H9 (cell line): ENCODE measurements around the gene DBNDD1. TPM values are rescaled to one million over a fixed set of nuclear protein-coding genes. Genes with fewer than 3 reads are reported as not detected.

Experiments used
- DNase-seq: peaks from one replicate; pipeline ENCODE4 v3.0.0-alpha.2; 2017
- H2AFZ ChIP-seq: one replicate; pipeline ENCODE4 v1.6.1; 2013; ENCODE audit warnings: mild to moderate bottlenecking, low read length, control low read depth, moderate library complexity
- H2AK5ac ChIP-seq: 2 replicates; pipeline ENCODE4 v1.6.1; 2013; ENCODE audit warnings: low read length, control low read depth, mixed read lengths; ENCODE audit not compliant: insufficient read length
- H2BK120ac ChIP-seq: one replicate; pipeline ENCODE4 v1.6.1; 2013; ENCODE audit warnings: low read depth, mild to moderate bottlenecking, low read length, control low read depth, inconsistent platforms; ENCODE audit not compliant: poor library complexity, severe bottlenecking
- H2BK12ac ChIP-seq: 2 replicates; pipeline ENCODE4 v1.6.1; 2013; ENCODE audit warnings: low read length, control low read depth, mixed read lengths, low read depth; ENCODE audit not compliant: insufficient read length
- H2BK15ac ChIP-seq: 2 replicates; pipeline ENCODE4 v1.6.1; 2013; ENCODE audit warnings: low read depth, low read length, control low read depth
- H2BK20ac ChIP-seq: one replicate; pipeline ENCODE4 v1.6.1; 2013; ENCODE audit warnings: low read depth, mild to moderate bottlenecking, low read length, control low read depth, inconsistent platforms; ENCODE audit not compliant: poor library complexity, severe bottlenecking
- H2BK5ac ChIP-seq: 2 replicates; pipeline ENCODE4 v1.6.1; 2013; ENCODE audit warnings: low read length, control low read depth, mixed read lengths; ENCODE audit not compliant: insufficient read length
- H3K14ac ChIP-seq: 2 replicates; pipeline ENCODE4 v1.6.1; 2013; ENCODE audit warnings: low read length, control low read depth; ENCODE audit not compliant: insufficient read depth
- H3K18ac ChIP-seq: 2 replicates; pipeline ENCODE4 v1.6.1; 2013; ENCODE audit warnings: low read depth, mild to moderate bottlenecking, mixed read lengths, low read length, control low read depth; ENCODE audit not compliant: insufficient read length
- H3K23ac ChIP-seq: 2 replicates; pipeline ENCODE4 v1.6.1; 2013; ENCODE audit warnings: low read length, control low read depth, mixed read lengths, low read depth; ENCODE audit not compliant: insufficient read length
- H3K23me2 ChIP-seq: 2 replicates; pipeline ENCODE4 v1.6.1; 2013; ENCODE audit warnings: low read depth, mild to moderate bottlenecking, mixed read lengths, low read length, control low read depth; ENCODE audit not compliant: insufficient read length, poor library complexity, severe bottlenecking
- H3K27ac ChIP-seq: 2 replicates; pipeline ENCODE4 v1.5.1; 2013; ENCODE audit warnings: low read length, control low read depth, mixed read lengths, low read depth; ENCODE audit not compliant: insufficient read length
- H3K27me3 ChIP-seq: 2 replicates; pipeline ENCODE4 v1.6.1; 2013; ENCODE audit warnings: low read length, control low read depth, inconsistent platforms; ENCODE audit not compliant: insufficient read depth
- H3K4ac ChIP-seq: 2 replicates; pipeline ENCODE4 v1.6.1; 2013; ENCODE audit warnings: low read depth, mild to moderate bottlenecking, control low read depth, inconsistent platforms, low read length, moderate library complexity
- H3K4me1 ChIP-seq: 2 replicates; pipeline ENCODE4 v1.6.1; 2013; ENCODE audit warnings: low read length, control low read depth, inconsistent platforms; ENCODE audit not compliant: insufficient read depth
- H3K4me2 ChIP-seq: 2 replicates; pipeline ENCODE4 v1.6.1; 2013; ENCODE audit warnings: low read length, control low read depth, mixed read lengths; ENCODE audit not compliant: insufficient read length, insufficient read depth
- H3K56ac ChIP-seq: 2 replicates; pipeline ENCODE4 v1.6.1; 2013; ENCODE audit warnings: low read depth, mild to moderate bottlenecking, mixed read lengths, low read length, control low read depth; ENCODE audit not compliant: insufficient read length
- H3K79me1 ChIP-seq: 2 replicates; pipeline ENCODE4 v1.6.1; 2013; ENCODE audit warnings: low read depth, mild to moderate bottlenecking, moderate library complexity, low read length, control low read depth, inconsistent platforms; ENCODE audit not compliant: insufficient read depth, poor library complexity, severe bottlenecking
- H3K79me2 ChIP-seq: 2 replicates; pipeline ENCODE4 v1.6.1; 2013; ENCODE audit warnings: low read length, control low read depth, inconsistent platforms; ENCODE audit not compliant: insufficient read depth
- H3K9ac ChIP-seq: 2 replicates; pipeline ENCODE4 v1.6.1; 2013; ENCODE audit warnings: low read length, control low read depth, mixed read lengths; ENCODE audit not compliant: insufficient read length; ENCODE audit errors: extremely low read depth
- H3K9me3 ChIP-seq: one replicate; pipeline ENCODE4 v1.6.1; 2013; ENCODE audit warnings: low read depth, low read length, inconsistent platforms; ENCODE audit not compliant: control insufficient read depth
- H3T11ph ChIP-seq: one replicate; pipeline ENCODE4 v1.6.1; 2013; ENCODE audit warnings: mild to moderate bottlenecking, low read length, control low read depth, inconsistent platforms
- H4K20me1 ChIP-seq: one replicate; pipeline ENCODE4 v1.6.1; 2013; ENCODE audit not compliant: control insufficient read depth, insufficient read length, insufficient read depth
- H4K5ac ChIP-seq: 2 replicates; pipeline ENCODE4 v1.6.1; 2013; ENCODE audit warnings: low read depth, mild to moderate bottlenecking, mixed read lengths, low read length, control low read depth; ENCODE audit not compliant: insufficient read length
- H4K8ac ChIP-seq: replicated peaks from 2 replicates; pipeline ENCODE4 v1.6.1; 2013; ENCODE audit warnings: low read length, control low read depth, mixed read lengths, low read depth; ENCODE audit not compliant: insufficient read length
- H4K91ac ChIP-seq: 2 replicates; pipeline ENCODE4 v1.6.1; 2013; ENCODE audit warnings: low read depth, mild to moderate bottlenecking, moderate library complexity, mixed read lengths, low read length, control low read depth; ENCODE audit not compliant: insufficient read length
- H3K27ac Mint-ChIP-seq, 3 experiments: 2 replicates in 2 of 3; 3 replicates in 1 of 3; pipeline ENCODE4 v1.8.0; 2020 to 2021; ENCODE audit warnings: mixed read lengths in 3 of 3, mild to moderate bottlenecking in 1 of 3, moderate library complexity in 1 of 3
- H3K27me3 Mint-ChIP-seq: 2 replicates; pipeline ENCODE4 v1.8.0; 2021; ENCODE audit warnings: low read depth, mild to moderate bottlenecking, moderate library complexity, mixed read lengths
- H3K36me3 Mint-ChIP-seq, 3 experiments: 2 replicates in 2 of 3; 3 replicates in 1 of 3; pipeline ENCODE4 v1.8.0; 2020 to 2021; ENCODE audit warnings: low read depth in 3 of 3, mixed read lengths in 3 of 3; ENCODE audit not compliant: insufficient read depth in 1 of 3
- H3K4me1 Mint-ChIP-seq, 2 experiments: 2 replicates each; pipeline ENCODE4 v1.8.0; 2020; ENCODE audit warnings: mixed read lengths in 2 of 2
- H3K4me3 Mint-ChIP-seq, 2 experiments: 2 replicates in 1 of 2; 3 replicates in 1 of 2; pipeline ENCODE4 v1.8.0; 2020 to 2021; ENCODE audit warnings: mild to moderate bottlenecking in 2 of 2, mixed read lengths in 2 of 2, moderate library complexity in 1 of 2
- H3K9me3 Mint-ChIP-seq, 2 experiments: 2 replicates in 1 of 2; 3 replicates in 1 of 2; pipeline ENCODE4 v1.8.0; 2020; ENCODE audit warnings: mild to moderate bottlenecking in 2 of 2, mixed read lengths in 2 of 2, moderate library complexity in 1 of 2
- CTCF ChIP-seq: fragments of 200-600 bp; sonication (generic); conservative IDR thresholded peaks from 3 replicates; pipeline ENCODE4 v1.8.0; 2021; ENCODE audit warnings: antibody characterized with exemption, mild to moderate bottlenecking
- WGBS: extraction: QIAGEN DNeasy Blood & Tissue Kit; methylation state at CpG from one replicate; pipeline ENCODE4 v1.1.7; 2013; ENCODE audit warnings: missing lambda C conversion rate, low lambda C conversion rate, mixed read lengths; ENCODE audit not compliant: insufficient read length; ENCODE audit errors: extremely low coverage; 5-methylcytosine and 5-hydroxymethylcytosine counted together
- total RNA-seq: library from RNA; stranded (reverse); gene quantifications from 2 replicates; pipeline ENCODE4 v1.2.1, GENCODE V29; 2021

The DBNDD1 gene
- total RNA-seq, 1 experiment from 2014 or later = 87.3 TPM

- H3K27me3 ChIP-seq = no peaks in the 10 kb centered on the region
- no CpG with 5 or more reads among the region's 57 CpGs for whole genome bisulfite sequencing
- no peaks in the 10 kb centered on the region for H3K79me1 ChIP-seq
- no peak overlapping the region for H3K27ac ChIP-seq
- no peak overlapping the region for H2BK5ac ChIP-seq
- no peak overlapping the region for H3K4me2 ChIP-seq
- H2BK12ac ChIP-seq = no peak overlapping the region
- peak overlapping the region; percentile 36 to 63 for H3K4me3 Mint-ChIP-seq
- H3K4me1 Mint-ChIP-seq = peaks cover 27 to 30% of the 10 kb centered on the region in 2 experiments
- H4K91ac ChIP-seq = no peak overlapping the region
- no peak overlapping the region for H2BK20ac ChIP-seq
- H4K20me1 ChIP-seq = no peaks in the 10 kb centered on the region
- peaks cover 4% of the 10 kb centered on the region for H3K23me2 ChIP-seq
- H2BK15ac ChIP-seq = no peak overlapping the region
- no peak overlapping the region for H3K56ac ChIP-seq
- H3K27me3 Mint-ChIP-seq = no peaks in the 10 kb centered on the region
- no peak overlapping the region for H2AK5ac ChIP-seq
- 0 out of 2 replicates have a peak, but pooled peaks cover 4% of the 10 kb centered on the region for H3K4me1 ChIP-seq
- H3K9me3 ChIP-seq = no peaks in the 10 kb centered on the region
- no peak overlapping the region for H4K5ac ChIP-seq
- TF ChIP-seq CTCF = no peak
- no peaks in the 10 kb centered on the region; a peak in 1 of 5 replicates for H3K9me3 Mint-ChIP-seq
- H3K36me3 Mint-ChIP-seq = peaks cover 0 to 7% (median 0%) of the 10 kb centered on the region in 3 experiments; a peak in 2 of 7 replicates
- H3K23ac ChIP-seq = no peak overlapping the region
- H4K8ac ChIP-seq = no peak overlapping the region
- H3T11ph ChIP-seq = no peak overlapping the region
- no peaks in the 10 kb centered on the region for H3K79me2 ChIP-seq
- no peak overlapping the region for H3K4ac ChIP-seq
- no peak overlapping the region for H3K9ac ChIP-seq
- H3K27ac Mint-ChIP-seq = peak overlapping the region in 2 of 3 experiments; percentile 60 to 74; a peak in 3 of 7 replicates
- H3K14ac ChIP-seq = peak overlapping the region; percentile 86; the same call in 1 of the 2 replicates
- H3K18ac ChIP-seq = peak overlapping the region; percentile 75
- no peak overlapping the region for H2AFZ ChIP-seq
- DNase-seq = peak; percentile 76
- H2BK120ac ChIP-seq = no peak overlapping the region
These were observed 3.2 kb upstream of the DBNDD1 start for GRCh38 chr16:90022209-90023077.
